ENCODE results near the gene AGPS. TPM values are rescaled to one million over a fixed set of nuclear protein-coding genes. Genes with fewer than 3 reads are reported as not detected.
A peak's percentile ranks its signal among the peaks of the same experiment; 100 is the strongest.
"Not testable (repeated sequence)": the region's sequence is repeated elsewhere in the genome, so short reads cannot be mapped to it uniquely, and the experiment has no call there.

AGPS gene
- total RNA-seq, 6 experiments from 2014 or later, result 36.0 to 47.6 (median 43.1) TPM

GRCh38 chr2:177427316-177427715 lies 34.7 kb downstream of the AGPS start:
- H3K4me3 Mint-ChIP-seq, result no peak overlapping the region
- H3K27me3 Mint-ChIP-seq (ENCODE audit: insufficient read depth), result no peaks in the 10 kb centered on the region
- no peak for DNase-seq
- peaks cover 29% of the 10 kb centered on the region for H3K4me1 Mint-ChIP-seq (ENCODE audit: low read depth)
- H3K36me3 Mint-ChIP-seq (ENCODE audit: low read depth), result peaks cover 66% of the 10 kb centered on the region
- TF ChIP-seq CTCF (IDR thresholded peaks at IDR 0.05), result no peak
- H3K27ac Mint-ChIP-seq, result no peak overlapping the region
- peaks cover 24% of the 10 kb centered on the region for H3K9me3 Mint-ChIP-seq

GRCh38 chr2:177427936-177428335 lies 35.4 kb downstream of the AGPS start:
- peaks cover 72% of the 10 kb centered on the region for H3K36me3 Mint-ChIP-seq (ENCODE audit: low read depth)
- DNase-seq; H3K4me3 Mint-ChIP-seq; H3K27me3 Mint-ChIP-seq (ENCODE audit: insufficient read depth); H3K27ac Mint-ChIP-seq: not testable (repeated sequence)
- peaks cover 30% of the 10 kb centered on the region for H3K9me3 Mint-ChIP-seq
- H3K4me1 Mint-ChIP-seq (ENCODE audit: low read depth), result peaks cover 26% of the 10 kb centered on the region

DNA sequence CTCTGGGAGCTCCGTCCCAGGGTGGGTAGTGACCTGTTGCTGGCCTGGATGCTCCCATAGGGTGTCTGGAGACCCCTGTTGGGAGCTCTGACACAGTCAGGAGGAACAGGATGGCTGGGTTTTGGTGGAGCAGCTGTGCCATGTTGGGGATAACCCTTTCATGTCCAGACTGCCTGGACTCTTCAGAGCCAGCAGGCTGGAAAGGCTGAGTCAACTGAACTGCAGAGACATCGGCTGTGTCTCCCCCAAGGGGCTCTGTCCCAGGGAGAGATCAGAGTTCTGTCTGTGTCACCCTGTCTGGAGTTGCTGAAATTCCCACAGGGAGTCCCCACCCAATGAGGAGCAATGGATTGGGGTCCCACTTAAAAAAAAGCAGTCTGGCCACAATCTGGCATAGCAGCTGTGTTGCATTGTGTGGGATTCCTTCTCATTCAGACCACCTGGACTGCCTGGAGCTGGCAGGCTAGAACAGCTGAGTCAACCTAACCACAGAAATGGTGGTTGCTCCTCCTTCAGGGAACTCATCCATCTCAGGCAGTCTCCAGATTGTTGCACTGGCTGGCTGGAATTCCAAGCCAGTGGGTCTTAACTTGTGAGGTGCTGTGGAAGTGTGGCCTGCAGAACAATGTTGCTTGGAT lies 37.2 kb downstream of the AGPS start:
- Mint-ChIP-seq H3K9me3 (peaks cover 43% of the 10 kb centered on the region), H3K36me3 (ENCODE audit: low read depth) (peaks cover 77% of the 10 kb centered on the region), H3K4me1 (ENCODE audit: low read depth) (peaks cover 26% of the 10 kb centered on the region), H3K4me3 (peak overlapping the region; percentile 33; the same call in 1 of the 2 replicates), H3K27me3 (ENCODE audit: insufficient read depth) (no peaks in the 10 kb centered on the region), H3K27ac (peak overlapping the region; percentile 78)
- peak; percentile 86 for DNase-seq
- TF ChIP-seq CTCF (IDR thresholded peaks at IDR 0.05), result no peak

- Mint-ChIP-seq H3K27me3 (ENCODE audit: insufficient read depth) (no peaks in the 10 kb centered on the region), H3K4me3 (no peak overlapping the region), H3K4me1 (ENCODE audit: low read depth) (peaks cover 26% of the 10 kb centered on the region), H3K9me3 (peaks cover 43% of the 10 kb centered on the region), H3K27ac (peak overlapping the region; percentile 78; the same call in 1 of the 2 replicates), H3K36me3 (ENCODE audit: low read depth) (peaks cover 77% of the 10 kb centered on the region)
- no peak for DNase-seq
- TF ChIP-seq CTCF (IDR thresholded peaks at IDR 0.05), result no peak
Observed at GRCh38 chr2:177430411-177430810, 37.8 kb downstream of the AGPS start.

GRCh38 chr2:177431111-177431725 lies 38.6 kb downstream of the AGPS start:
- H3K4me3 Mint-ChIP-seq; H3K27ac Mint-ChIP-seq; DNase-seq; H3K27me3 Mint-ChIP-seq (ENCODE audit: insufficient read depth): not testable (repeated sequence)
- H3K36me3 Mint-ChIP-seq (ENCODE audit: low read depth), result peaks cover 73% of the 10 kb centered on the region
- peaks cover 43% of the 10 kb centered on the region for H3K9me3 Mint-ChIP-seq
- H3K4me1 Mint-ChIP-seq (ENCODE audit: low read depth), result peaks cover 26% of the 10 kb centered on the region

GRCh38 chr2:177432703-177433102 lies 40.1 kb downstream of the AGPS start:
- no peak overlapping the region for H3K4me3 Mint-ChIP-seq
- H3K9me3 Mint-ChIP-seq, result peaks cover 32% of the 10 kb centered on the region
- H3K27ac Mint-ChIP-seq, result no peak overlapping the region

More at GRCh38 chr2:177432703-177433102, 40.1 kb downstream of the AGPS start:
- Mint-ChIP-seq H3K4me1 (ENCODE audit: low read depth) (peaks cover 26% of the 10 kb centered on the region), H3K27me3 (ENCODE audit: insufficient read depth) (no peaks in the 10 kb centered on the region), H3K36me3 (ENCODE audit: low read depth) (peaks cover 58% of the 10 kb centered on the region)
- no peak for DNase-seq
- no peak for TF ChIP-seq CTCF (IDR thresholded peaks at IDR 0.05)

Data from HFFc6 (cell line).